HPDE6-E6E7 (cell line): ENCODE measurements around the gene TUBB6.

ENCODE experiments used
- DNase-seq: peaks from one replicate; pipeline ENCODE4 v3.0.0; 2011; ENCODE audit warnings: missing footprints; ENCODE audit errors: extremely low spot score

The TUBB6 gene

GRCh38 chr18:12314591-12315305 is 6.7 kb downstream of the TUBB6 start:
- no peak for DNase-seq

- no peak for DNase-seq
Observed at GRCh38 chr18:12315490-12315889, 7.4 kb downstream of the TUBB6 start.

- no peak for DNase-seq
Observed at GRCh38 chr18:12315911-12316310, 7.9 kb downstream of the TUBB6 start.

GRCh38 chr18:12317664-12318333 is 9.8 kb downstream of the TUBB6 start:
- DNase-seq, result no peak

GRCh38 chr18:12318334-12318697 is 10.3 kb downstream of the TUBB6 start:
- no peak for DNase-seq

- DNase-seq, result no peak
Observed at GRCh38 chr18:12318857-12319256, 10.8 kb downstream of the TUBB6 start.

GRCh38 chr18:12321333-12321732 is 13.3 kb downstream of the TUBB6 start:
- DNase-seq, result no peak

GRCh38 chr18:12324991-12325725 is 17.1 kb downstream of the TUBB6 start:
- no peak for DNase-seq

GRCh38 chr18:12325726-12326245 is 17.7 kb downstream of the TUBB6 start:
- DNase-seq, result no peak

- DNase-seq, result no peak
Observed at GRCh38 chr18:12326711-12327460, 18.8 kb downstream of the TUBB6 start.

- peak; percentile 89 for DNase-seq
Observed at GRCh38 chr18:12327510-12328178, 19.6 kb downstream of the TUBB6 start.

GRCh38 chr18:12328179-12328823 is 20.3 kb downstream of the TUBB6 start:
- no peak for DNase-seq

- DNase-seq, result no peak
Observed at GRCh38 chr18:12329125-12329698, 21.2 kb downstream of the TUBB6 start.

- DNase-seq, result no peak
Observed at GRCh38 chr18:12330766-12331165, 22.7 kb downstream of the TUBB6 start.

GRCh38 chr18:12333506-12334290 is 25.7 kb downstream of the TUBB6 start:
- DNase-seq, result no peak

GRCh38 chr18:12334366-12334808 is 26.3 kb downstream of the TUBB6 start:
- no peak for DNase-seq

- no peak for DNase-seq
Observed at GRCh38 chr18:12334863-12335262, 26.8 kb downstream of the TUBB6 start.

GRCh38 chr18:12335503-12335902 is 27.5 kb downstream of the TUBB6 start:
- DNase-seq, result no peak

- no peak for DNase-seq
Observed at GRCh38 chr18:12336171-12336613, 28.2 kb downstream of the TUBB6 start.
